GM19397 (cell line): ENCODE measurements around the gene DENND4B.
"Not testable (repeated sequence)": the region's sequence is repeated elsewhere in the genome, so short reads cannot be mapped to it uniquely, and the experiment has no call there.

Experiments used
- ATAC-seq: cut with Tn5 transposase; IDR thresholded peaks from one replicate; pipeline ENCODE4 v1.9.1; 2021; ENCODE audit warnings: mild to moderate bottlenecking, moderate library complexity; ENCODE audit not compliant: unreplicated experiment

DENND4B gene

GRCh38 chr1:153929426-153929825, 17.1 kb downstream of the DENND4B start:
- ATAC-seq: no peak

- ATAC-seq: no peak
These were observed 17.7 kb downstream of the DENND4B start for GRCh38 chr1:153928791-153929341.

GRCh38 chr1:153928245-153928644, 18.3 kb downstream of the DENND4B start:
- ATAC-seq: no peak

GRCh38 chr1:153926405-153926804, 20.1 kb downstream of the DENND4B start:
- ATAC-seq: no peak

GRCh38 chr1:153922972-153923925, 23.3 kb downstream of the DENND4B start, which contains the start of gene GATAD2B:
GATAD2B (minus strand) TSS chr1:153922972; CDS start chr1:153828347, 94,625 bp downstream.
- ATAC-seq: peak; percentile 92

- peak; percentile 26 for ATAC-seq
These were observed 24.2 kb downstream of the DENND4B start for GRCh38 chr1:153922076-153922971.

- ATAC-seq: no peak
These were observed 24.8 kb downstream of the DENND4B start for GRCh38 chr1:153921803-153922075.

- ATAC-seq: no peak
These were observed 25.3 kb downstream of the DENND4B start for GRCh38 chr1:153921080-153921802.

- no peak for ATAC-seq
These were observed 26.4 kb downstream of the DENND4B start for GRCh38 chr1:153919876-153920852.

- no peak for ATAC-seq
These were observed 30.2 kb downstream of the DENND4B start for GRCh38 chr1:153916297-153916696.

GRCh38 chr1:153912349-153912748, 34.2 kb downstream of the DENND4B start:
- ATAC-seq: no peak

- not testable (repeated sequence) for ATAC-seq
These were observed 36.0 kb downstream of the DENND4B start for GRCh38 chr1:153910560-153910959.

- no peak for ATAC-seq
These were observed 38.4 kb downstream of the DENND4B start for GRCh38 chr1:153908071-153908470.

GRCh38 chr1:153907134-153907533, 39.4 kb downstream of the DENND4B start:
- ATAC-seq: no peak

- no peak for ATAC-seq
These were observed 40.1 kb downstream of the DENND4B start for GRCh38 chr1:153906396-153906795.

GRCh38 chr1:153905908-153906307, 40.6 kb downstream of the DENND4B start:
- not testable (repeated sequence) for ATAC-seq

GRCh38 chr1:153903841-153904455, 42.6 kb downstream of the DENND4B start:
- no peak for ATAC-seq

GRCh38 chr1:153899509-153899908, 47.0 kb downstream of the DENND4B start:
- no peak for ATAC-seq

GRCh38 chr1:153895866-153896265, 50.7 kb downstream of the DENND4B start:
- ATAC-seq: not testable (repeated sequence)
